ENCODE measurements around the gene NR1I2.

NR1I2 gene

DNA sequence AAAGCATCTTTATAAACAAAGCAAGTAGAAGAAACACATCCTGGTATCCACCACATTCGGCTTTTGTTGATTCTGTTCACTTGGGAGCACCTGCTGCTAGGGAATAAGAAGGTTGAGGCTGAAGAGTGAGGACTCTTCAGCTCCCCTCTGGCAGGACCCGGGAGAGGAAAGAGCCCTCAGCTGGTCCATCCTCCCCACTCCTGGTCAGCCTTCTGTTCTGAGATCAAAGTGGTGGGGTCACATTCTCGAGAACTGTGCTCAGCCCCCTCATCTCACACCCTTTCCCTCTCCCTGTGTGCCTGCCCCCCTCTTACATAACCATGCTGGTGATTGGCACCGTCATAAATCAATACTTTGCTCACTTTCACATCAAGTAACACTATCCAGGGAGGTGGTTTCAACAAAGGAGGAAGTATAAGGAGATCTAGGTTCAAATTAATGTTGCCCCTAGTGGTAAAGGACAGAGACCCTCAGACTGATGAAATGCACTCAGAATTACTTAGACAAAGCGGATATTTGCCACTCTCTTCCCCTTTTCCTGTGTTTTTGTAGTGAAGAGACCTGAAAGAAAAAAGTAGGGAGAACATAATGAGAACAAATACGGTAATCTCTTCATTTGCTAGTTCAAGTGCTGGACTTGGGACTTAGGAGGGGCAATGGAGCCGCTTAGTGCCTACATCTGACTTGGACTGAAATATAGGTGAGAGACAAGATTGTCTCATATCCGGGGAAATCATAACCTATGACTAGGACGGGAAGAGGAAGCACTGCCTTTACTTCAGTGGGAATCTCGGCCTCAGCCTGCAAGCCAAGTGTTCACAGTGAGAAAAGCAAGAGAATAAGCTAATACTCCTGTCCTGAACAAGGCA is at the start of gene NR1I2:
Gene NR1I2 (plus strand): TSS at position 772 of the 869 bp plus-strand sequence.
- DNase-seq (ENCODE audit: low read depth in 2 of 3, low spot score in 2 of 3) = no peak

DNA sequence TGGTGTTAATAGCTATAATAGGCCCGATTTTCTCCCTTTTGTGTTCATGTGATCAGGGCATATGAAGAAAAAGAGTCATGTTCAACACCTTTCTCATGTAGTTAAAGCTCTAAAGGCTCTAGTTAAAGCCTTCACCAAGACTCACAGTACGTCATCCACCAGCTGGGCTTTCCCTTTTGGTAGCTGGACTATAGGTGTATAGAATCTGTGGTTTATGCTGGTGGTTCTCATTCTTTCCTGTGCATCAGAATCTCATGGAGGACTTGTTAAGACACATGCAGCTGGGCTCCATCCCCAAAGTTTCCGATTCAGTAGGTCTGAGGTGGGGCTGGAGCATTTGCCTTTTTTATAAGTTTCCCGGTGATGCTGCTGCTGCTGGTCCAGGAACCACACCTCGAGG is 48.1 kb upstream of the NR1I2 start:
- DNase-seq (ENCODE audit: low read depth in 2 of 3, low spot score in 2 of 3) = no peak

GRCh38 chr3:119738741-119739140 is 43.2 kb upstream of the NR1I2 start:
- no peak for DNase-seq (ENCODE audit: low read depth in 2 of 3, low spot score in 2 of 3)

- DNase-seq (ENCODE audit: low read depth in 2 of 3, low spot score in 2 of 3) = no peak
Observed at GRCh38 chr3:119741657-119742590, 40.0 kb upstream of the NR1I2 start.

GRCh38 chr3:119743921-119744320 is 38.0 kb upstream of the NR1I2 start:
- no peak for DNase-seq (ENCODE audit: low read depth in 2 of 3, low spot score in 2 of 3)

- no peak for DNase-seq (ENCODE audit: low read depth in 2 of 3, low spot score in 2 of 3)
Observed at GRCh38 chr3:119745942-119746341, 36.0 kb upstream of the NR1I2 start.

DNA sequence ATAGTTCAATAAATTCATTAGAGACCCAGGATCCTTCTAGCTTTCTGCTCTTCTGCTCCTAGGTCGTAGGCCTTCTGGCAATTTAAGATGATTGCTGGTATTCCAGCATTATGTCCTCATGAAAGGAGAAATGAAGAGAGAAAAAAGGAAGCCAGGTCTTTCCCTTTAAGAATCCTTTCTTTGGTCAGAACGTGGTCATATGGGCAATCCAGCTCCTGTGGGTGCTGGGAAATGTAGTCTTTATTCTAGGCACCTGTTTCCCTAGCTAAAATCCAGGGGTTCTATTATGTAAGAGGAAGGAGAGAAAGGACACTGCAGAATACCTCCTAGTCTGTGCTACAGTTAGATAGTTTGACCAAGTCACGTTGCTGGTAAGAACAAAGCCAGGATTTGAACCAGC is 35.5 kb upstream of the NR1I2 start:
- no peak for DNase-seq (ENCODE audit: low read depth in 2 of 3, low spot score in 2 of 3)

- no peak for DNase-seq (ENCODE audit: low read depth in 2 of 3, low spot score in 2 of 3)
Observed at GRCh38 chr3:119747357-119747756, 34.5 kb upstream of the NR1I2 start.

DNA sequence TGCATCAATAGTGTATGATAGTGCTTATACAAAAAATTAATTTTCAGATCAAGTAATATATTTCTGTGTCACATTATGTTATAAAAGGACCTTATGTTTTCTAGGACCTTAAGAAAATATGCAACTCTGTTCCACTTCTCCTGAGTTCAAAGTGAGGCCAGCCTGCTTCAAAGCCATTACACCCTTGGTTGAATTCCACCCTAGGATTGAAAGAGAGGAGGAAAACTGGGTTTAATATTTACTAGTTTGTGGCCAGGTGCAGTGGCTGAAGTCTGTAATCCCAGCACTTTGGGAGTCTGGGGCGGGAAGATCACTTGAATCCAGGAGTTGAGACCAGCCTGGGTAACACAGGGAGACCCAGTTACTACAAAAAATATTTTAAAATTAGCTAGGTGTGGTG is 32.9 kb upstream of the NR1I2 start:
- no peak for DNase-seq (ENCODE audit: low read depth in 2 of 3, low spot score in 2 of 3)

DNA sequence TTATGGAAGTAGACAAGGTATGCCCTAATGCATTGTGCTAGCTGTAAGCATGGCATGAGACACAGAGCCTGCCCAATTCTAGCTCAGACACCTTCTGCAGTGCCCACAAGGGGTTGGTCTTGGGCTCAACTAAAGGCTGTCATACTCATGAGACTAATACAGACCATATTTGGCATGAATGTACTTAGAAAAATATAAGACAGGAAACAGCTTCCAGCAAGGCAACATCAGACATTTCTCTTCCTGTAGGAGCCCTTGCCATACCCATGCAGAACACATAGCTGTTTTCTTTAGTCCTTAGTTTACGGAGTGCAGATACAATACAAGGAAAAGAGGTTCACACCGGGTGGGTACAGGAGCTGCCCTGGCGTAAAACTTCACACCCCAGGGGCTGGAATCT is 30.5 kb upstream of the NR1I2 start:
- no peak for DNase-seq (ENCODE audit: low read depth in 2 of 3, low spot score in 2 of 3)

DNA sequence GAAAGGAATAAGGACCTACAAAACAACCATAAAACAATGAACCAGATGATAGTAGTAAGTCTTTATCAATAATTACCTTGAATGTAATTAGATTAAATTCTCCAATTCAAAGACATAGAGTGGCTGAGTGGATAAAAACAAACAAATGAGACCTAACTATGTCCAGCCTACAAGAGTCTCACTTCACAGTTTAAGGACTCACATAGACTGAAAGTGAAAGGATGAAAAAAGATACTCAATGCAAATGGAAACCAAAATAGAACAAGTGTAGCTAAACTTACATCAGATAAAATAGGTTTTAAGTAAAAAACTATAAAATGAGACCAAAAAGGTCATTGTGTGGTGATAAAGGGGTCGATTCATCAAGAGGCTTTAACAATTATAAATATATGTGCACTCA is 21.9 kb upstream of the NR1I2 start:
- DNase-seq (ENCODE audit: low read depth in 2 of 3, low spot score in 2 of 3) = no peak

DNA sequence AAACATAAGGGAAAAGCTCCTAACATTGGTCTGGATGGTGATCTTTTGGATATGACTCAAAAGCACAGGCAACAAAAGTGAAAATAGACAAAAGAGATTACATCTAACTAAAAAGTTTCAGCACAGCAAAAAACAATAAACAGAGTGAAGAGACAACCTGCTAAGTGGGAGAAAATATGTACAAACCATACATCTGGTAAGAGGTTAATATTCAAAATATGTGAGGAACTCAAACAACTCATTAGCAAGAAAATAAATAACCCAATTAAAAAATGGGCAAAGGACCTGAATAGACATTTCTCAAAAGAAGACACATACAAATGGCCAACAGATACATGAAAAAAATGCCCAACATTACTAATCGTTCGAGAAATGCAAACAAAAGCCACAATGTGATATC is 19.0 kb upstream of the NR1I2 start:
- DNase-seq (ENCODE audit: low read depth in 2 of 3, low spot score in 2 of 3) = no peak

GRCh38 chr3:119763466-119763865 is 18.4 kb upstream of the NR1I2 start:
- DNase-seq (ENCODE audit: low read depth in 2 of 3, low spot score in 2 of 3) = no peak

- DNase-seq (ENCODE audit: low read depth in 2 of 3, low spot score in 2 of 3) = no peak
Observed at GRCh38 chr3:119765239-119765638, 16.7 kb upstream of the NR1I2 start.

GRCh38 chr3:119767936-119768601 is 13.8 kb upstream of the NR1I2 start:
- no peak for DNase-seq (ENCODE audit: low read depth in 2 of 3, low spot score in 2 of 3)

DNA sequence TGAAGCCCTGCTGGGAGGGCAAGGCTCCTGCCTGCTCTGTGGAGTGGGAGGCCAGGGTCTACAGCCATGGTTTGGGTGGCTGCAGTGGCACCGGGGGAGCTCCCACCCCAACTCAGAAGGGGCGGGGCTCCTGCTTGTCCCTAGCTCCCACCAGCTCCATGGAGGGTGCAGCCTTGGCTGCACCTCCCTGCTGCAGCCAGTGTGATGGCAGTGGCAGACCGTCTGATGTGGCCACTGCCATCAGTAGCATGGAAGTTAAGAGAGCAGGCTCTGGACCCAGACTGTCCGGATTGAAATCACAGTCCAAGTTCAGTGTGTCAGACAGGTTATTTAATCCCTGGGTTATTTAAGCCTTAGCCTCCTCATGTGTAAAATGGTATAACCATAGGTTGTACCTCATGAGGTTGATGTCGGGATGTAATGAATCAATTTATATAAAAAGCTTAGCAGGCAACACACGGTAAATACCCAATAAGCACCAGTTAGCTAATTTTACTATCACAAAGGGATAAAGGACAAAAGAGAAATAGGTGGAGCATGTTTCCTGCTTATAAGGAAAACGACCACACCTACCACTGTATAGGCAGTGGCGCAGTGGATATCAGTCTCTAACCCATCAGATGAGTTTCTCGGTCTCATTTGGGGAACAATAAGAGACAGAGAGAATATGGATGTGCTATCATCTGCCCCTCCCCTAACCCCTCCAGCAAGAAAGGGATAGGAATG is 13.1 kb upstream of the NR1I2 start:
- DNase-seq (ENCODE audit: low read depth in 2 of 3, low spot score in 2 of 3) = no peak

DNA sequence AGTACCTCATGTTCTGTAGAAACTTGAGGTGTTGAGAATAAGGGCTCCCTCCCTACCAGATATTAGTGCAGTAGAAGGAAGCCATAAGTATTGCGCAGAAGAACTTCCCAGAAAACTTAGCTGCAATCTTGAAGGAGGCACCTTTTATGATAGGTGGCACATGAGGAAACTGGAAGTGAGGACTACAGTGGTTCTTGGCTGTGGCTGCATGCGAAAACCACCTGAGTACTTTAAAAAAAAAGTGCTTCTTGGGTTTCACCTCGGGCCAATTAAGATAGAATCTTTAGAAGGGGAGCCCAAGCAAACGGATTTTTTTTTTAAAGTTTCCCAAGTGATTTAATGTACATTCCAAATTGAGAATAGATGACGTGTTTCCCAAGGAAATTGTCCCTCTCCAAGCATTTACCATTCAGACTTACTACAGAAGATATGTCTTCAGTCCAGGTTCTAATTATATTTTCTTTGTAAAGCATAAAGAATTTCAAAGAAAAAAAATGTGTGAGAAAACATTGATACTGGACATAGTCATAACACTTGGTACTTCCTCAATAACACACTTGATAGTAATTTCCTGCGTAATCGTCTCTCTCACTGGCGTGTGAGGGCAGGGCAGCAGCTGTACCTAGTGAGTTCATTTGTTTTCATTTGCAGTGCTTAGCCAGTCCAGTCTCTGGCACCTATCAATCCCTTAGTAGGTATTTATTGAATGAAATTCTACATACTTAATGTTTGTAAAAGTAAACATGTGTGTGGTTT is 12.3 kb upstream of the NR1I2 start:
- no peak for DNase-seq (ENCODE audit: low read depth in 2 of 3, low spot score in 2 of 3)

DNA sequence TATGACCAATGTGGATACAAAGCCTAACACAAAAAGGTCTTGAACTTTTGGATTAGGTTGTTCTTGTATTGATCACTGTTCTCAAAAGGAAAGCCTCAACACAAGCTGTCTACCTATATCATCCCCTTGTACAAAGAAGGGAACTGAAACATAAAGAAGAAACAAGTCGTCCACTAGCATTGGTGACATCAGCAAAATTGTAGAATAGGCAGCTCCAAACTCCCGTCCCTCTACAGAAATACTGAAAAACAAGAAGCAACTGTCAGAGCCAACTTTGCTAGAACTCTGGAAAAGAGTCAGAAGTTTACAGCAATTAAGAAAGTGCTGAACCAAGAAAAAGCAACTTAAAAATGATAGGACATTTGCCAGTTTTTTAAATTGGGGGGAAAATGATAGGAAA is 7.5 kb upstream of the NR1I2 start:
- no peak for DNase-seq (ENCODE audit: low read depth in 2 of 3, low spot score in 2 of 3)

DNA sequence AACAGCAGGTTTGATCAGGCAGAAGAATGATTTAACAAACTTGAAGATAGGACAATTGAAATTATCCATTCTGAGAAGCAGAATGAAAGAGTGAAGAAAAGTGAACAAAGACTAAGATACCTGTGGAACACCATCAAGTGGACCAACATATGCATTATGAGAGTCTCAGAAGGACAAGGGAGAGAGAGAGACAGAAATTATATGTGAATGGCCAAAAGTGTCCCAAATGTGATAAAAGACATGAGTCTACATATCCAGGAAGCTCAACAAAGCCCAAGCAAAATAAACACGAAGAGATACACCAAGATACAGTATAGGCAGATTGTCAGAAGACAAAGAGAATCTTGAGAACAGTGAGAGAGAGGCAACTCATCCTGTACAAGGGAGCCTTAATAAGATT is 5.6 kb upstream of the NR1I2 start:
- DNase-seq (ENCODE audit: low read depth in 2 of 3, low spot score in 2 of 3) = no peak

GRCh38 chr3:119778176-119778575 is 3.7 kb upstream of the NR1I2 start:
- no peak for DNase-seq (ENCODE audit: low read depth in 2 of 3, low spot score in 2 of 3)
